Glutamatergic neuron (in vitro differentiated cells): ENCODE results near the gene SCUBE1. TPM values are rescaled to one million over a fixed set of nuclear protein-coding genes. Genes with fewer than 3 reads are reported as not detected.

Experiments
- total RNA-seq: library from RNA; stranded (reverse); fragmentation: NEBNext Ultra II Directional; extraction: Animal tissue kit (Norgen Biotek cat#: 25700); gene quantifications from one replicate; pipeline ENCODE4 v1.2.1, GENCODE V29; 2021; ENCODE audit not compliant: unreplicated experiment

The SCUBE1 gene
- total RNA-seq, 1 donor from 2014 or later: 25.8 TPM

Other genes with a start within 250 kb of the SCUBE1 start
- gene BIK, start 232.6 kb downstream of the SCUBE1 start, total RNA-seq: 17.3 TPM
- 12.7 TPM for gene MCAT, start 200.0 kb downstream of the SCUBE1 start, total RNA-seq
- 4.0 TPM for gene TSPO, start 191.8 kb downstream of the SCUBE1 start, total RNA-seq
- 36.6 TPM for gene TTLL12, start 156.2 kb downstream of the SCUBE1 start, total RNA-seq
- gene MPPED1, start 68.6 kb upstream of the SCUBE1 start, total RNA-seq: 0.37 TPM